Measurements from ENCODE around the gene GRK5.
A peak's percentile ranks its signal among the peaks of the same experiment; 100 is the strongest.

GRK5 gene

DNA sequence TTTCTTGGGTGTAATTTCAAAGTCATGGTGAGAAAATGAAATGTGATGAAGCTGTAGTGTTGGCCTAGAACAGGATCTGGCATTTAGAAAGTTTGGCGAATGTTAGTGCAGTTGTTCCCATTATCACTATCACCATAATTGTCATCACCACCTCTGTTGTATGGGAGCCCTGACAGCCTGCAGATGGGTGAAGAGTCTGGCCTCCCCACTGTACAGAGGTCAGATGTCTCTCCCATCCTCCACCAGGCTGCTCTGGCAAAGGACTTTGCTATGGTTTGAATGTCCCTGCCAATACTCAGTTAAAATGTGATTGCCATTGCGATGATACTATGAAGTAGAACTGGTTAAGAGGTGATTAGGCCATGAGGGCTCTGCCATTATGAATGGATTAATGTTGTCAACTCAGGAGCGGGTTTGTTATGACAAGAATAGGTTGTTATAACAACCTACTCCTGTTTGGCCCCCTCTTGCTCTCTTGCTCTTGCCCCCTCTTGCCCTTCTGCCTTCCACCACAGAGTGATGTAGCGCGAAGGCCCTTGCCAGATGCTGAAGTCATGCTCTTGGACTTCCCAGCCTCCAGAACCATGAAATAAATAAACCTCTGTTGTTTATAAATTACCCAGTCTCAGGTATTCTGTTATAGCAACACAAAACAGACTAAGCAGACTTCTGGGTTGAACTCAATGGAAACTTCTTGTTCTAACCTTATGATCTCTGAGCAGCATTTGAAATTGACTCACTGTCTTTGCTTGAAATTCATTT is 90.0 kb downstream of the GRK5 start:
- DNase-seq (ENCODE audit: low read depth in 2 of 2) = no peak

DNA sequence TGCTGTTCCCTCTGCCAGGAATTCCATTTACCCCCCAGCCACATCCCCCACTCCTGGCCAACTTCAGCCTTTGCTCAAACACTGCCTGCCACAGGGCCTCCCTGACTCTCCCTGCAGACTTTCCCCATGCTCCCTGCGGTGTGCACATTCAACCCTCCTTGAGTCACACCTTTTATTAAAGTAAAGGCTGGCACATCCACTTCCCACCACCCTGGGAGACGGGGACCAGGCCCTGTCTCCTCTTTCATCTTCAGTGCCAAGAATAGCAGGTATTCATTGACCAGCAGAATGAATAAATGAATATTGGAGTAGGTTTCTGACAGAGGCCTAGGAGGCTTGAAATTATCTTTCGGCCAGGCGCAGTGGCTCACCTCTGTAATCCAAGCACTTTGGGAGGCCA is 91.4 kb downstream of the GRK5 start:
- no peak for DNase-seq (ENCODE audit: low read depth in 2 of 2)

DNA sequence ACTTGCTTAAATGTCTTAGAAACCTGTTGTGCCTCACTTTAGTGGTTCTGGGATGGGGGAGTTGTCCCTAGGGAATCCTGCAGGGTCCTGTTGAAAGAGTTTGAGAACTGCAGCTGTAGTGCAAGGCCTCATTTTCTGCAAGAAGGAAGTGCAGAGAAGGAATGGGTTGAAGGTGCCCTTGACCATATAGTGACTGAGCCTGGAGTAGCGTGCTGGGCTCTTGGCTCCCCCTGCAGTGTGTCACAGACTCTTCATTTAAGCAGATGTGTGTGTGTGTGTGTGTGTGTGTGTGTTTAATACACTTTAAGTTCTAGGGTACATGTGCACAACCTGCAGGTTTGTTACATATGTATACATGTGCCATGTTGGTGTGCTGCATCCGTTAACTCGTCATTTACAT is 92.2 kb downstream of the GRK5 start:
- no peak for DNase-seq (ENCODE audit: low read depth in 2 of 2)

DNA sequence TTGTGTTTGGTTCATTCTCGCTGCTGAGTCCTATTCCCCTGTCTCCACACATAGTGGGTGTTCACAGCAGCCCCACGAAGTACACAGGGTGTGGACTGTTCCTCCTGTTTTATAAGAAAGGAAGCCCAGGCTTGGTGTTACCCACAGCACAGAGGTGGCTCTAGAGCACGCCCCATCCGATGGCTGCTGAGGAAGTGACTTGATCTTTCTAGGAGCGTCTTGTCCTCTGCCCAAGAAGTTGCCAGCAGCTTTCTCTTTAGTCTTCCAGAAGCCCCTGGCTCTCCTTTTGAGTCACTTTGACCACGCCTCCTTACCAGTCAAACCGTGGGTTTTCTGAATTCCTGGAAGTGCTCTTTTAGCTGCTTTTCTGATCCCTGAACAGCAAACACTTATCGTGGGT is 94.0 kb downstream of the GRK5 start:
- peak; percentile 13 to 21 for DNase-seq (ENCODE audit: low read depth in 2 of 2)

DNA sequence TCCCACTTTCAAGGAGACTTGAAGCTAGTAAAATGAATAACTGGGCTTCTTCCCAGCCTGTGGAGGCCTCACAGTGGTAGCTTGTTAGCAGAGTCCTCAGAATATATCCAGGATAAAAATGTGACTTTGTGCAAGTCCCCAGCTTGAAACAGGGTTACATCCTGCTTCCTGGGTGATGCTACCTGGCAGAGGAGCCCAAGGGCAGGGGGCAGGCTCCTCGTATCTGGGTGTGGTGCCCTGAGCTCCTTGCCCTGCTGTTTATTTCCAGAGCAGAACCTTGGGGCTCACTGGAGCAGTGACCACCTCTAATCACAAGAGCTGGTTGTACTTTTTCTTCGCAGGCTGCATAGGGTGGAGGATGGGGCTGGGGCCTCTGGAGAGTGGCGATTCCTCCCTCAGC is 94.8 kb downstream of the GRK5 start:
- no peak for DNase-seq (ENCODE audit: low read depth in 2 of 2)

DNA sequence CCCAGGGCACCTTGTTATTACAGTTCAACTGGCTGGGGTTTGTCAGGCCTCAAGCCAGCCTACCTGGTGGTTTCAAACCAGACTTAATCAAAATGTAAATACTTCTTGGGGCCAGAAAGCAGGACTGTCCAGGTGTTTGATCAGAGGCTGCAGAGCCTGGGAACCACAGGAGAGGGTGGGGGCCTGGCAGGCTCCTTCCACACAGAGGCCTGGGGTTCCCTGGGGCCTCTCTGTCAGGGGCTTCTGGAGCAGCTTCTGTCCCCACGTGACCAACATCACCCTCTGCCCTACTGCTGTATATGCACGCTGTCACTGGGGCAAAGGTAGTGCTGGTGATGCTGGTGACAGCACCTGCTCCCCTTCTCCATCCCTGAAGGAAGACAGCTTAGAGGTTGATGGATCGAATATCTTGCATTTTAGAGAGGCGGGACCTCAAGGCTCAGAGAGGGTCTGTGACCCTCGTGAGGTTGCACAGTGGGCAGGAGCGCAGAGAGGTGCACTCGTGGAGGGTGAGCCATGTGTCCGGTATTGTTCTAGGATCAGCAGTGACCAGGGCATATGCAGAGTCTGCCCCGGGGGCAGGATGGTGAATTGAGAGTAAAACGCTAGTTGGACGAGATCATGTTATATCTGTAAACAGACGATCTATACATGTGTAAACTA is 95.4 kb downstream of the GRK5 start:
- no peak for DNase-seq (ENCODE audit: low read depth in 2 of 2)

DNA sequence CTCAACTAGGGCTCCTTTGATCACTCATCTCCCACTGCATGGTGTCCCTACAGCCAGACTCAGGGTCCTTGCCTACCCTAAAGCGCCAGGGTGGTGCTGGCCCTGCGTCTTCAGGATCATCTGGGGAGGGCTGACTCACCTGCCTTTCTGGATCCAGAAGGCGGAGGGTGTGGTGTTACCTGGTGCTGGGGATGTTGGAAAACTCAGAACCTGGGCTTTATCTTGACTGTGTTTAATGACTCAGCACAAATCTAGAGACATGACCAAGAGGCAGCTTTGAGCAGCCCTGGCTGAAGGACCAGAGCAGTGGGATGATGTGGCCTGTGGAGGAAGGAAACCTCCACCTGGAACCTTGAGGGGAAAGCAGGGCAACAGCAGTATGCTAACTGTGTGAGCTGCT is 96.5 kb downstream of the GRK5 start:
- DNase-seq (ENCODE audit: low read depth in 2 of 2) = no peak

DNA sequence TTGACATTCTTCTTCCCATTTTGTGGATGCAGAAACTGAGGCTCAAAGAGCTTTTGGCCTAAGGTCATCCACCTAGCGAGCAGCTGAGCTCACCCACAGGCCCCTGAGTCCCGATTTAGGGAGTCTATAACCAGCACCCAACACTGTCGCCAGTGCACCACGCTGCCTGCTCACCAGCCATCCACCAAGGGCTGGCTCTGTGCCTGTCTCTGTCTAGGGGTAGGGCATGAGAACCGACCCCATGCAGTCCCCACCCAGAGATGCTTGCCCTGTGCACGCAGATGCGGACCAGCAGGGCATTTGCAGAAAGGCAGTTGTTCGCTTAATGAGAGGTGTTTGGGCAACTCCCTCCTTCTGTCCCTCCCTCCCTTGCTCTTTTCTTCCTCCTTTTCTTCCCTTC is 97.2 kb downstream of the GRK5 start:
- no peak for DNase-seq (ENCODE audit: low read depth in 2 of 2)

DNA sequence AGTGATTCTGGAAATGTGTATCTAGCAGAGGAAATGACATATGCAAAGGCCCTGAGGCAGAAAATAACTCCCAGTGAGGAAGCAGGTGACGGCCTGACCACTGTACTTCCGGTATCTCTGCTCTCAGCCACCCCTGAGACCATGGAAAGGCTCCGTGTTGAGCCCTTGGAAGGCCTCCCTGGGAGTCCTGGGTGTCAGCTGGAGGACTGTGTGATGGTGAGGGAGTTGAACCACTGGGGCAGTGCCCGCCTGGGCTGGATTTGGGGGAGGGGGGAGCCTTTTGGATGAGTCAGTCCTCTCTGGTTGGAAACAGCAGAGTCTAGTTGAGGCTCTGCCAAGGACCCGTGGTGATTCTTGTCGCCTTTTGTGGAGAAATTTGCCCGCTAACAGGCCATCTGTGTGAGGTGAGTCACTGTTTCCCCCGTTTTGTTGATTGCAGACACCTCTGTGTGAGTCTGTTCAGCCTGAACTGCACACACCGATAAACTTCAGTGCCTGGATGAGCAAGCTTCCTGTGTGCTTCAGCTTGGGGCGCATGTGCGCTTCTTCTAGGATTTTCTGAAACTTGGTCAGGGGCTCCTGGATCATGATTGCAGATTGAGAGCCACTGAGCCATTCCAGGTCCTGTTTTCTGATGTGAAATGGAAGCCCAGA is 98.6 kb downstream of the GRK5 start:
- DNase-seq (ENCODE audit: low read depth in 2 of 2) = peak; percentile 46 to 81

DNA sequence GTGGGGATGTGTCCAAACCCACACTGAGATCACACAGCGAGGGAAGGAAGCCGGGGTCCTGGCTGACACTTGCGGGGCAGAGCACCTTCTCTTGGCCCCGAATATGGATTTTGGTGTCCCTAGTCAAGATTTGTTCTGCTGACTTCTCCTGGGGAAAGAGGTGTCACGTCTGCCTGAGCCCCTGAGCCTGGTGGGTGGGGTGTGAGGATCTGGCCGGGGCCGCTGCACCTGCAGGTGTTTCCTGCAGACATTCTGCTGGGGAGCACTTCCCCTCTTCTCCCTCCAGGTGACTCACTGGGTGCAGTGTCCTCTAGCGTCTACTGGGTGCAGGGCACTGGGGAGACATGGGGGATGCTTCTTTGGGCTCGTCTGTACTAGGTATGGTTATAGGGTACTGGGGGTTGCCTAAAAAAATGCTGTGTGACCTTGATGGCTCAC is 99.2 kb downstream of the GRK5 start:
- DNase-seq (ENCODE audit: low read depth in 2 of 2) = peak; percentile 29 to 53

DNA sequence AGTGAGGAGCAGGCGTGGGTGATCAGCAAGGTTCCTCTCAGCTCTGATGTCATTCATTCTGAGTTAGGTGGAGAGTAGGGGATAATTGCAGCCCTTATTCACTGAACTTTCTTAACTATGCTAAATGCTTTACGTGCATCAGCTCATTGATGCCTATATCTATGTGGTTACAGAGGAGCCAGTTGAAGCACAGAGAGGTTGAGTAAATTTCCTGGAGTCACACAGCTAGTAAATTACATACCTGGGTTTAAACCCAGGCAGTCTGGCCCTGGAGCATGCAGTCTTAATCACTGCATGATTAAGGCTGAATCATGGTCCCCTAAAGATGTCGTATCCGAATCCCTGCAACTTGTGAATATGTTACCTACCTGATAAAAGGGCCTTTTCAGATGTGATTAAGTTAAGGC is 99.6 kb downstream of the GRK5 start:
- DNase-seq (ENCODE audit: low read depth in 2 of 2) = no peak

DNA sequence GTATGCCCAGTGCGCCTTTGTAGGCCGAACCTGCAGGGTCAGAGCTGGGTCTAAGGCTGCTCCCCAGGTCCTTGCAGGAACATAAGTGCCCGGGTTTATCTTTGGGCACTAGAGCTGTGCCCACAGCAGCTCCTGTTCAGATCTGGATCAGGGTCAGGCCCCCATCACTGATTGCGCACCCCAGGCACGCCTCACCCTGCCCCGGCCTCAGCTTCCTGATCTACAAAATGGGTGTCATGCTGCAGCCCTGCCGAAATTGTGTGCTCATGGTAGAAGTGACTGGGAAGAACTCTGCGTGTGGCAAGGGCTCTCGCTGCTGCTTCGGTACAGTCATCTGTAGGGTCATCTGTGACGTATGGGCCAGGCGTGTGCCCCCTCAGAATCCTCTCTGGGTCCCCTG is 100.7 kb downstream of the GRK5 start:
- no peak for DNase-seq (ENCODE audit: low read depth in 2 of 2)

DNA sequence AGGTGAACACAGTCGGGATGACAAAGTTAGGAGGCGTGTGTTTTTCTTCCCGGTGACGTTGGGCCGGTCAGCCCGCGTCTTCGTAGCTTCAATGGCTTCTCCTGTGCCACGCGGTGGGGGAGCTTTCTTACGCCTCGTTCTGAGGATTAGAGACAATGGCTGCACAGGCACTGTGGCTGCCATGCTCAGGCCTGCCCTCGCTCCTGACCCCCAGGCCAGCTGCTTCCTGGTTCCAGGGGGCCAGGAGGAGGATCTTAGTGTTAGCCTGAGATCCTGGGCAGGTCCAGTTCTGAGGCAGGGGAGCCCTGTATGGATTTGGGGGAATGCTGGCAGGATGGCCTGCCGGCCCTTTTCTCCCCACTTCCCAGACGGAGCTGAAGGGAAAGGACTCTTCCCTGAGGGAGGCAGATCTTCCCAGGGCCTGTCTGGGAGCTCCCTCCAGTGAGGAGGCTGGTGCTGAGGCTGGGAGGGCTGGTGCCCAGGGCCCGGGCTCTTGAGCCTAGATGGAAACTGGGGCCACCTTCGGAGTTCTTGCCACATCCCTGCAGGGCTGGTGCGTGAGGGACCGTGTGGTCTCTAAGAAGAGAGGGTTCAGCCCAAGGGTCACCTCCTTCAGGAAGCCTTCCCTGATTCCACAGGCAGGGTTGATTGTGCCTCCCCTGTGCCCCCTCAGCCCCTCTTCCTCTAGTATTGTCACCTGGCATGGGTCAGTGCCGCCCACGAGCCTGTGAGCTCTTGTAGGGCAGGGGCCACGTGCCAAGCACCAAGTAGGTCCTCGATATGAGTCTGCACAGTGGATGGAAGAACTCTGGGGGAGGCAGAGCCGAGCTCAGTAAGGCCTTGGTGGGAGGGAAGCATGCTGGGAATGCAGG is 101.4 kb downstream of the GRK5 start:
- DNase-seq (ENCODE audit: low read depth in 2 of 2) = no peak

DNA sequence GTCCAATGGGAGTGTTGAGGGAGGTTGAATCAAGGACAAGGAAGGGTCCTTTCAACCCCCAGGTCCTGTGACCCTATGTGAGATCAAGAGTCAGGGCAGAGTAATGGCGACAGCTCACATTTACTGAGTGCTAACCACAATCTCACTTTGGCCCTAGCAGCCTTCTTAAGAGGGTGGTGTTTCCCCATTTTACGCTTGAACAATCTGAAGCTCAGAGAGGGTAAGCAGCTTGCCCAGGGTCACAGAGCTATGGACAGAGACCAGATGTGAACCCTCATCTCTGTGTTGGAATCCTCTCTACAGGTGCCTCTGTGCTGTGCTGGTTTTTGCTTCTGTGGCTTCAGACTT is 102.0 kb downstream of the GRK5 start:
- DNase-seq (ENCODE audit: low read depth in 2 of 2) = no peak

DNA sequence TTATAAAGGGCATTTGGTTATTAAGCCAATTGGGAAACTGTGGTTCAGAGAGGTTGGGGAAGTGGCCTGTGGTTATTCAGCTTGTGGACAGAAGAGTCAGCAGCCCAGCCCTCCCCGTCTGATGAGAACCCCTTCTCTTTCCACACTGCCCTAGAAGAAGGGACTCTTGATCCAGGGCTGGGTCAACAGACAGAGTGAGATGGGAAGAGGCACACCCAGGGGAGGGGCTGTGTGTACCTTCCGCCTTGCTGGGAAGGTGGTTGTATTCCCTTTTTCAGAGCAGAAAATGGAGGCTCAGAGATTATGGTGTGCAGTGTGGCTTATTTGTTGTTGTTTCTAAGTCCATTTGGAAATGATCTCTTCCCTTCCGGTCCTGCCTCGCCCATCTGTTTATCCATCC is 103.4 kb downstream of the GRK5 start:
- no peak for DNase-seq (ENCODE audit: low read depth in 2 of 2)

DNA sequence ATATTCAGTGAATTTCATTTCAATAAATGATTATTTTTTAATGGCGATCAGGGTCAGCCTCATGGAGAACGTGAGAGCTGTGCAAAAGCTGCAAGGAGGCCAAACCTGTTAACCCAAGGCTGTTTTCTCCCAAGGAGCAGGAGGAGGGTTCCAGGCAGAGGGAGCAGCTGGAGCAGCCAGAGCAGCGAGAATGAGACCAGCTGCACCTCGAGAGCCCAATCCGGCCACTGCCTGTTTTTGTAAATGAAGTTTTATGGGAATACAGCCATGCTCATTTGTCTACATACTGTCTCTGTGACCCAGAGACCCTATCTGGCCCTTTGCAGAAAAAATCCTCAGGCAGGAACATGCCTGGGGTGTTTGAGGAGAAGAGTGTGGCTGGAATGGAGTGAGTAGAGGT is 104.9 kb downstream of the GRK5 start:
- DNase-seq (ENCODE audit: low read depth in 2 of 2) = no peak

DNA sequence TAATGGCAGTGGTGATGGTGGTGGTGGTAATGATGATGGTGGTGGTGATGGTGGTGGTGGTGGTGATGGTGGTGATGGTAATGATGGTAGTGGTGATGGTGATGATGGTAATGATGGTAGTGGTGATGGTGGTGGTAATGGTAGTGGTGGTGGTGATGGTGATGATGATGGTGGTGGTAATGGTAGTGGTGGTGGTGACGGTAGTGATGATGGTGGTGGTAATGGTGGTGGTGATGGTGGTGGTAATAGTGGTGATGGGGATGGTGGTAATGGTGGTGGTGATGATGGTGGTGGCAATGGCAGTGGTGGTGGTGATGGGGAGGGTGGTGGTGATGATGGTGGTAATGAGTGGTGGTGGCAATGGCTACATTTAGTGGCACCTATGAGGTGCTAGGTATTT is 105.7 kb downstream of the GRK5 start:
- no peak for DNase-seq (ENCODE audit: low read depth in 2 of 2)

DNA sequence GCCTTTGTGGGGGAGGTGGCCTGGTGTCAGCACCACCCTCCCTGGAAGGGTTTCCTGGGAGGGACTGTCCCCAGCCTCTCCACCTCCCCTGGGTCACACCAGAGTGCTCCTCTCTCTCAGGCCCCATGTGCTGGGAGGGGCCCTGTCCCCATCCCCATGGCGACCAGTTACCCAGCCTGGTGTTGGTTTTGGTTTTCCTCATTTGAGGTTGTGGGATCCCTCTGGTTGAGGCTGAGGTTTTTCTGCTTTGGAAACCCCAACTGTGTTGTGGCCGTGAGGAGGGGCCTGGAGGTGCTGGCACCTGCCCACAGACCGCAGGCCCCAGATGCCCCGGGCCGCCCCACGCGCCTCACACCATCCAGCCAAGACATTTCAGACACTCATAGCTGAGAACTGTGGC is 106.3 kb downstream of the GRK5 start:
- no peak for DNase-seq (ENCODE audit: low read depth in 2 of 2)

DNA sequence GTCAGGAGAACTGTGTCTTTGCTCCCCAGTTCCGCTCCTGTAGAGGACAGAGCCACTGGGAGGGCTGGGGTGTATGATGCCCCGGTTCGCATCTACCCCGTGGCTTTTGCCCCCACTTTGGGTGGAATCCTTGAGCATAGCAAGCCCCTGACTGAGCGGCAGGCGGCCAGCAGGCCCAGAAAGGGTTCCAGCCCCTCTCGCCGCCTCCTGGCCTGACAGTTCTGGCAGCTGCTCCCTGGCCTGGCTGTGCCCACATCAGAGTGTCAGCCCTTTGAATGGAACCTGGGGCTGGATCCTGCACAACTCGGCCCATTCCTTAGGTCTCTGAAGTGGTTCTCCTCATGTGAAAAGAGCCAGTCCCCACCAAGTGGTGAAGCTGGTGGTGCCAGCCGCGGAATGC is 106.7 kb downstream of the GRK5 start:
- DNase-seq (ENCODE audit: low read depth in 2 of 2) = no peak

DNA sequence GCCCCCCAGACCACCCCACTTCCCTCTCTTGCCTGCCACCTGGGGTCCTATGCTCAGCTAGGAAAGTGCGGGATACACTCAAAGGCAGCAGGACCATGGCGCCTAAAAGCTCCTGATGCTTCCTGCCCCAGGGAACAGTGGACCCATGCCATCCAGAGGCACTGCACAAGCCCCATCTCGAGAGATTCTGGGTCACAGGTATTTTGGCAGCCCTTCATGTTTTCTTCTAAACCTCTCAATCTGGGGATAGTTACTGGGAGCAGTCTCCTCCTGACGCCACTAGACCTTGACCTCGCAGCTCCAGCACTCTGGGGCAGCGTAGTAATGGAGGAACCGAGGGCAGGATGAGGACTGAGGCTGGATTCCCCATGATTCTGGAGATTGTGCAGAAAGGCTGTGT is 107.1 kb downstream of the GRK5 start:
- DNase-seq (ENCODE audit: low read depth in 2 of 2) = no peak

DNA sequence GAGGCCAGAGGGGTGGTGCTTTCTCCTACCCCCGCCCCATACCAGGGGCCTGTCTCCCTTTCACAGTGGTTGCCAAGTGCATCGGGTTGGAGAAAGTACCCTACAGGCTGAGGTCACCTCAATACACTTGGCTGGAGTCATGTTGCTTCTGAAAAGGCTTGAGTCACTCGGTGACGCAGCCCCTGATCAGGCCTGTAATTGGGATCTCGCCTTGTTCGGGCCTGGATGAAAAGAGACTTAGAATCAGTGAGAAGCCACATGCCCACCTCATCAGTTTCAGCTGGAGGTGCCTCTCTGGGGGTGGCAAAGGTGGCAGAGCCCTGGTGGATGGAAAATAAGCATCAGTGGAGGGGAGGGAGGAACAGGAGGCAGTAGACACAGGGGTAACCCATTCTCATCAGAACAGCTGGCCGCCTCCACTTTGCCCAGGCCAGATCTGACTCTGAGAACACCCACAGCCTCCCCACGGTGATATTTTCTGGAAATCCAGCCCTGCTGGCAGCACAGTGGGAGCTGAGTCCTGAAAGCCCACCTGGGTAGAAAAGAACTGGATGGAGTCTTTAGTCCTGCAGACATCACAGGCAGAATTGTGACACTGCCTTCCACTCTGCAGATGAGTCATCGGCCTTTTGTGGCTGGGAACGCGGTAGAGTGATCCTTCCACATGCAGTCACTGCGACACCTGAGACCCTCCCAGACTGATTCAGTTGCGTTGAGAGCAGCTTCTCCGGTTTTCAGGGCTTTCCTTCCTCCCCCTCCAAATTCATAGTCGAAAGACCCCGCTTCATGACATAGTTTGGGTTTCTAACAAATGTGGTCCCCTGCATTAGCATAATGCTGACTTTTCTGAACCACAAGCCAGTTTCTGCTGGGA is 108.0 kb downstream of the GRK5 start:
- DNase-seq (ENCODE audit: low read depth in 2 of 2) = peak; percentile 37 to 39
